ENCODE results near the gene INPP5D. TPM values are rescaled to one million over a fixed set of nuclear protein-coding genes. Genes with fewer than 3 reads are reported as not detected.
A peak's percentile ranks its signal among the peaks of the same experiment; 100 is the strongest.

INPP5D gene
- total and polyA plus RNA-seq, 2 donors (not counting 1 experiment from before 2014, with no cell fraction given): 152 to 444 TPM

DNA sequence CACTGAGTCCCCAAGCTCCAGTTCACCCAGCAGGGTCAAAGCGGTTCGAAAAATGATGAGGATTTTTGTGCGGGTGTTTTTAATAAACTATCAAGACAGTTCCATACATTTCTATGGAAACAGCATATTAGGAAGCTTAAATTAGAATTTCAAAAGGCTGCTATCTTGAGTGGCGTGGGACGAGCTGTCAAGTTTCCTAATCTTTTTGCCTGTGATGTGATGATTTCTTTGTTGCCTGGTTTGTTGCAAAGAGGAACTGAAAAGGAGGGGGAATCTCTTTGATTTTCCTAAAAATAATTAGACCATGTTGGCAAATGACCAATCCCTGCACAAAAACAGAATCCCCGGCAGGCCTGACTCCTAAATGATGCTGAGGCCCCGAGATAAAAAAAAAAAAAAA, 125.2 kb downstream of the INPP5D start:
- intact Hi-C loops (cut with micrococcal nuclease): loop anchor here (5.0 kb wide), 1 partner anchor 67 kb away; the partner anchor contains the start of gene ATG16L1
- WGBS (ENCODE audit: insufficient coverage): no CpG with 5 or more reads among the region's 7 CpGs
- TF ChIP-seq EZH2 (IDR thresholded peaks at IDR 0.05; ENCODE audit: borderline replicate concordance, insufficient read depth, low read depth, low read length, poor library complexity, severe bottlenecking): no peak
- TF ChIP-seq, protein P1, sequence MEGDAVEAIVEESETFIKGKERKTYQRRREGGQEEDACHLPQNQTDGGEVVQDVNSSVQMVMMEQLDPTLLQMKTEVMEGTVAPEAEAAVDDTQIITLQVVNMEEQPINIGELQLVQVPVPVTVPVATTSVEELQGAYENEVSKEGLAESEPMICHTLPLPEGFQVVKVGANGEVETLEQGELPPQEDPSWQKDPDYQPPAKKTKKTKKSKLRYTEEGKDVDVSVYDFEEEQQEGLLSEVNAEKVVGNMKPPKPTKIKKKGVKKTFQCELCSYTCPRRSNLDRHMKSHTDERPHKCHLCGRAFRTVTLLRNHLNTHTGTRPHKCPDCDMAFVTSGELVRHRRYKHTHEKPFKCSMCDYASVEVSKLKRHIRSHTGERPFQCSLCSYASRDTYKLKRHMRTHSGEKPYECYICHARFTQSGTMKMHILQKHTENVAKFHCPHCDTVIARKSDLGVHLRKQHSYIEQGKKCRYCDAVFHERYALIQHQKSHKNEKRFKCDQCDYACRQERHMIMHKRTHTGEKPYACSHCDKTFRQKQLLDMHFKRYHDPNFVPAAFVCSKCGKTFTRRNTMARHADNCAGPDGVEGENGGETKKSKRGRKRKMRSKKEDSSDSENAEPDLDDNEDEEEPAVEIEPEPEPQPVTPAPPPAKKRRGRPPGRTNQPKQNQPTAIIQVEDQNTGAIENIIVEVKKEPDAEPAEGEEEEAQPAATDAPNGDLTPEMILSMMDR (IDR thresholded peaks at IDR 0.05): no peak
- H3K4me3 ChIP-seq (ENCODE audit: control extremely low read depth in 1 of 5, extremely low read depth in 1 of 5, insufficient read depth in 1 of 5, low read depth in 2 of 5, low read length in 4 of 5): no peak overlapping the region
- Mint-ChIP-seq H3K4me3 (no peak overlapping the region), H3K27ac (peak overlapping the region; percentile 73), H3K4me1 (peaks cover 30% of the 10 kb centered on the region), H3K9me3 (ENCODE audit: insufficient read depth) (no peaks in the 10 kb centered on the region), H3K27me3 (no peaks in the 10 kb centered on the region)
- ChIA-PET CTCF (interaction anchor here (0.7 to 2.8 kb wide), 8 partner anchors 22 to 335 kb away, joined by 3 to 15 read pairs (median 4); partner anchors contain the start of gene ATG16L1), POLR2A (interaction anchor here (0.7 to 1.5 kb wide), 3 partner anchors 16 to 124 kb away, joined by 3 to 9 read pairs (median 3); no protein-coding TSS in a partner anchor)
- H3K4me2 ChIP-seq (replicated peaks; ENCODE audit: low read depth, low read length, poor library complexity, severe bottlenecking): peak overlapping the region; percentile 4
- peaks cover 0 to 93% of the 10 kb centered on the region in 2 experiments for H3K36me3 ChIP-seq (replicated peaks in 1 of 2; ENCODE audit: control extremely low read depth in 1 of 2, control insufficient read depth in 1 of 2, extremely low read depth in 1 of 2, insufficient read depth in 2 of 2, low read length in 1 of 2)
- H3K9me3 ChIP-seq (ENCODE audit: control extremely low read depth in 1 of 3, control insufficient read depth in 2 of 3, insufficient read depth in 1 of 3, low read length in 2 of 3): no peaks in the 10 kb centered on the region
- peaks cover 4% of the 10 kb centered on the region for H3K79me2 ChIP-seq (ENCODE audit: control insufficient read depth, insufficient read depth, low read length)
- peak overlapping the region; percentile 9 to 68 for H3K27ac ChIP-seq (ENCODE audit: low read length in 2 of 2)
- H2AFZ ChIP-seq (ENCODE audit: insufficient read depth, low read depth, low read length, poor library complexity, severe bottlenecking): no peak overlapping the region
- DNase-seq (no peak), ATAC-seq (ENCODE audit: low read depth) (peak; percentile 12)
- peaks cover 48% of the 10 kb centered on the region for H4K20me1 ChIP-seq (ENCODE audit: control insufficient read depth, insufficient read depth, low read length, poor library complexity, severe bottlenecking)
- H3K27me3 ChIP-seq (replicated peaks in 1 of 4; ENCODE audit: control extremely low read depth in 1 of 4, control insufficient read depth in 3 of 4, insufficient read depth in 4 of 4, low read length in 3 of 4): no peaks in the 10 kb centered on the region
- H3K4me1 ChIP-seq (ENCODE audit: control insufficient read depth in 2 of 2, insufficient read depth in 2 of 2, low read length in 2 of 2): peaks cover 14 to 16% of the 10 kb centered on the region in 2 donors
- H3K9ac ChIP-seq (ENCODE audit: low read length): no peak overlapping the region

DNA sequence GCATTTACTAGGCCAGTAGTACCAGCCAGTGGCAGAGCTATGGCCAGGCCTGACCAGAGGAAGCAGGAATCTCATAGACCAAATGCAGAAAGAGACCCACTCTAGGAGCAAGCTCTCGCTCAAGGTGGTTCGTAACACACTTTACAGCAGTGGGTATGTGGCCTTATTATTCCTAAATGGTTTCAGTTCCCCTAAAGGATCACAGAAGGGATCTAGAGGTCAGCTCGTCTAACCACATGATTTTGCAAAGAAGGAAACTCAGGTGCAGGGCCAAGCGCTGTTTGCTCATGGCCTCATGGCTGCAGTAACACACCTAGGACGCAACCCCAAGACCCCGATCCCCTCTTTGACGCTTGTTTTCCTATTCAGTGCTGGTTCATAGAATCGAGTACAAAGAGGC, 125.8 kb downstream of the INPP5D start:
- peak overlapping the region; percentile 9 to 68 for H3K27ac ChIP-seq (ENCODE audit: low read length in 2 of 2)

More for the DNA sequence above, 125.8 kb downstream of the INPP5D start:
- intact Hi-C loops (cut with micrococcal nuclease): loop anchor here (5.0 kb wide), 1 partner anchor 66 kb away; the partner anchor contains the start of gene ATG16L1
- H3K27ac Mint-ChIP-seq: peak overlapping the region; percentile 85
- Histone ChIP-seq H3K4me3 (ENCODE audit: control extremely low read depth in 1 of 5, extremely low read depth in 1 of 5, insufficient read depth in 1 of 5, low read depth in 2 of 5, low read length in 4 of 5) (no peak overlapping the region), H2AFZ (ENCODE audit: insufficient read depth, low read depth, low read length, poor library complexity, severe bottlenecking) (no peak overlapping the region), H3K9ac (ENCODE audit: low read length) (no peak overlapping the region), H3K36me3 (replicated peaks in 1 of 2; ENCODE audit: control extremely low read depth in 1 of 2, control insufficient read depth in 1 of 2, extremely low read depth in 1 of 2, insufficient read depth in 2 of 2, low read length in 1 of 2) (peaks cover 3 to 96% of the 10 kb centered on the region in 2 experiments), H3K4me2 (replicated peaks; ENCODE audit: low read depth, low read length, poor library complexity, severe bottlenecking) (peak overlapping the region; percentile 4), H3K79me2 (ENCODE audit: control insufficient read depth, insufficient read depth, low read length) (peaks cover 4% of the 10 kb centered on the region), H3K9me3 (ENCODE audit: control extremely low read depth in 1 of 3, control insufficient read depth in 2 of 3, insufficient read depth in 1 of 3, low read length in 2 of 3) (no peaks in the 10 kb centered on the region), H3K4me1 (ENCODE audit: control insufficient read depth in 2 of 2, insufficient read depth in 2 of 2, low read length in 2 of 2) (peaks cover 14 to 20% of the 10 kb centered on the region in 2 donors), H4K20me1 (ENCODE audit: control insufficient read depth, insufficient read depth, low read length, poor library complexity, severe bottlenecking) (peaks cover 50% of the 10 kb centered on the region), H3K27me3 (replicated peaks in 1 of 4; ENCODE audit: control extremely low read depth in 1 of 4, control insufficient read depth in 3 of 4, insufficient read depth in 4 of 4, low read length in 3 of 4) (no peaks in the 10 kb centered on the region)
- H3K4me1 Mint-ChIP-seq: peaks cover 35% of the 10 kb centered on the region
- H3K27me3 Mint-ChIP-seq: no peaks in the 10 kb centered on the region
- POLR2A ChIA-PET: interaction anchor here (0.5 to 1.5 kb wide), 3 partner anchors 15 to 157 kb away, joined by 3 to 9 read pairs (median 4); no protein-coding TSS in a partner anchor
- peak; percentile 74 for ATAC-seq (ENCODE audit: low read depth)
- 58% methylated on average over 8 of the region's 8 CpGs for WGBS (ENCODE audit: insufficient coverage)
- no peak for TF ChIP-seq EZH2 (IDR thresholded peaks at IDR 0.05; ENCODE audit: borderline replicate concordance, insufficient read depth, low read depth, low read length, poor library complexity, severe bottlenecking)
- peak overlapping the region; percentile 13 for H3K4me3 Mint-ChIP-seq
- CTCF ChIA-PET: interaction anchor here (1.0 to 2.8 kb wide), 6 partner anchors 65 to 335 kb away, joined by 3 to 15 read pairs (median 5); partner anchors contain the start of gene ATG16L1
- H3K9me3 Mint-ChIP-seq (ENCODE audit: insufficient read depth): no peaks in the 10 kb centered on the region
- DNase-seq: peak; percentile 61
